GM18502 (cell line): ENCODE measurements around the gene KASH5.
A peak's percentile ranks its signal among the peaks of the same experiment; 100 is the strongest.
"Not testable (repeated sequence)": the region's sequence is repeated elsewhere in the genome, so short reads cannot be mapped to it uniquely, and the experiment has no call there.

Experiments used
- ATAC-seq: cut with Tn5 transposase; IDR thresholded peaks from one replicate; pipeline ENCODE4 v1.9.1; 2021; ENCODE audit warnings: mild to moderate bottlenecking; ENCODE audit not compliant: unreplicated experiment, poor library complexity

The KASH5 gene

DNA sequence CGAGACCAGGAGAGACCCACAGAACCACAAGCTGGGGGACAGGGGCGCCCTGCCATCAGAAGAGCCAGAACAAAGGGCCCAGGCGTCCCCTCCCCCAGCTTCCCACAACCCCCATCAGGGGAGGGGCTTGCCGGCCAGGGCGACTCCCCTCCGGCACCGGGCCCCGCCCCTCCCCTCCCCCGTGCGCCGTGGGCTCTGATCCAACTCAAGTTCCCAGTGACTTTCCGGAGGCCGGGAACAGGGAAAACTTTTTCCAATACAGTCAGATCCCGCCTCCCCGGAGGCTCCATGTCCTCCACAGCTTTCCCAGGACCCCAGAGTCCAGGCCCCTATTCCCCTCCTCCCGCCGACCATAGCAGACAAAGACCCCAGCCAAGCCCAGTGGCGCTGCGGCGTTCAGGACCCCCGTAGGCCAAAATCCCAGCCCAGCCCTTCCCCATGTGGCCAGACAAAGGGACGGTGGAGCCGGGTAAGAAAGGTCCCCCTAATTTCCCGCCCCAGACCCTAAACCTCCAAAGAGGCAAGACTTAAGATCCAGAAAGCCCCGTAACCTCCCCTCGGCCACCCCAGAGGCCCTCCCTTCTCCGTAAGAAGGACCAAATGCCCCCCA is 26.5 kb upstream of the KASH5 start:
- no peak for ATAC-seq

DNA sequence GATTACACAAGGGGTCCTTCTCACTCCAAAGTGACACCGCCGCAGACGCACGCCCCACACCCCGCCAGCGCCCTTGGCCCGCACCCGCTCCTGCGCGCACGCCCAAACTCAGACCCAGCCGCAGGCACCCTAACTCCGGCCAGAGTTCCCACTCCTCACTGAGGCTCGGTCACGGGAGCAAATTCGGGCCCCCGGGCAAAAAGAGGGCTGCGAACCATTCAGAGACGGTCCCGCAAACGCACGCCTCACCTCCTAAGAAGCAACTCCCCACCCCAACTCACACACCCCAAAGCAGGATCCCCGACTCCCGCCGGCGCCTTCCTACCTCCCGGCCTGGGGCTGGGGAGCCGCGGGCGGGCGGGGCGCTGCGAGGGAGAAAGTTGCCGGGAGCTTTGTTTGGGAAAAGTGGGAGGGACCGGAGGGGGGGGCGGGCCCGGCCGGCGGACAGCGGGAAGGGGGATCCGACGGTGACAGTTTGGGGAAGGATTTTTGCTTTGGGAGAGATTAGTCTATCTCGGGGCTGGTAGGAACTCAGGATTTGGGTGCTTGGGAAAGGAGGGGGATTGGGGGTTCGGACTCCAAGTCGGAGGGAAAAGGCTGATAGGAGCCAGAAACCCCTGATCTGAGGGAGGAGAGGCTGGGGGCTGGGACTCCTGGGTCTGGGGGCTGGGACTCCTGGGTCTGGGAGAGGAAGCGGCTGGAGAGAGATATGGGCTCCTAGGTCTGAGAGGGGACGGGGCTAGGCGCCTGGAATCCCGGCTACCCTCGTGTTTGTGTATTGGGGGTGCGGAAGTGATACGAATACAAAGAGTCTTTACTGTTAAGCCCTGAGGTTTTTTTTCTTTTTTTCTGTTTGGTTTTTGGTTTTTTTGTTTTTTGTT is 25.8 kb upstream of the KASH5 start, which contains the start of gene TEAD2:
Gene TEAD2, minus strand, starts transcription at position 369 of the 881 bp plus-strand sequence. CDS start 2,341 bp downstream, outside the sequence.
- ATAC-seq, result no peak

DNA sequence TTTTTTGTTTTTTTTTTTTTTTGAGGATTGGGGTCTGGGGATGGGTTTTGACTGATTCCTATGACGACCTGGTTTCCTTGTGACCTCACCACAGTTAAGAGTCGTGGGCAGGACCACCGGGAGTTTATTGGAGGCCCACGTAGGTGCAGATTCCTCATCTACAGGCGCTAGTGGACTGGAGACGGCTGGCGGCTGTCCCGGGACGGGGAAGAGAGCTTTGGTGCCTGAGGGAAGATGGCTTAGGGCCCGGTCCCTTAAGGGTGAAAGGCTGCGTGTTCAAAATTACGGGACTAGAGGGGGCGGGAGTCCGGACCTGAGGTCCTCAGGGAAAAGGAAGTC is 25.2 kb upstream of the KASH5 start:
- ATAC-seq, result no peak

DNA sequence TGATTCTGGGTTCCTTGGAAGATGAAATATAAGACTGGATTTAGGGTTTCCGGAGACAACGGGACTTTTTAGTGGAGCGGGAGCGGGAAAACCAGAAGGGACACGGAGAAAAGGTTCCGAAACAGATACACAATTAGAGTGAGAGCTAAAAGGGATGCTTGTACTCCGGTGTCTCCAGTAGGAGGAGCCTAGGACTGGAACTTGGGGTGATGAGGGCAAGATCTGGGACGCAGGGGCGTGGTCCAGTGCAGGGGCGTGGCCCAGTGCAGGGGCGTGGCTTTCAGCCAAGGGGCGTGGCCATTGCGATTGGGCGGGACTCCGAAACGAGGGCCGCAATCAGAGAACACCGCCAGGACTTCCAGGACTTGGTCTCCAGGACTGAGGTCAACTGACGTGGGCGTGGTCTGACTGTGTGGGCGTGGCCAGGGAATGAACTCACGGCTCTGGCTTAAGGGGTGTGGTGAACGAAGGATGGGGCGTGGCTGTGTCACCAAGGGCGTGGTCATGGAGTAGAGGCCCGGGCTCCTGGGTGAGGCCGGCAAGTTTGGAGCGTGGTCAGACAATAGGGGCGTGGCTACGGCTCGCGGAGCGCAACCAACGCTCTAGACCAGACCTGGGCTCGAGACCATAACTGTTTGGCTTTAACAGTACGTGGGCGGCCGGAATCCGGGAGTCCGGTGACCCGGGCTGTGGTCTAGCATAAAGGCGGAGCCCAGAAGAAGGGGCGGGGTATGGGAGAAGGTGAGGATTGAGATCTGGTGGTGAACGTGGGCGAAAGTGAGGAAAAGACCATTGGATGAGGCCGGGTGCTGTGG is 24.6 kb upstream of the KASH5 start, which contains the start of gene DKKL1:
Gene DKKL1, plus strand, starts transcription at position 610 of the 815 bp plus-strand sequence. Its CDS starts 122 bp downstream, at position 732.
- ATAC-seq, result peak; percentile 70

DNA sequence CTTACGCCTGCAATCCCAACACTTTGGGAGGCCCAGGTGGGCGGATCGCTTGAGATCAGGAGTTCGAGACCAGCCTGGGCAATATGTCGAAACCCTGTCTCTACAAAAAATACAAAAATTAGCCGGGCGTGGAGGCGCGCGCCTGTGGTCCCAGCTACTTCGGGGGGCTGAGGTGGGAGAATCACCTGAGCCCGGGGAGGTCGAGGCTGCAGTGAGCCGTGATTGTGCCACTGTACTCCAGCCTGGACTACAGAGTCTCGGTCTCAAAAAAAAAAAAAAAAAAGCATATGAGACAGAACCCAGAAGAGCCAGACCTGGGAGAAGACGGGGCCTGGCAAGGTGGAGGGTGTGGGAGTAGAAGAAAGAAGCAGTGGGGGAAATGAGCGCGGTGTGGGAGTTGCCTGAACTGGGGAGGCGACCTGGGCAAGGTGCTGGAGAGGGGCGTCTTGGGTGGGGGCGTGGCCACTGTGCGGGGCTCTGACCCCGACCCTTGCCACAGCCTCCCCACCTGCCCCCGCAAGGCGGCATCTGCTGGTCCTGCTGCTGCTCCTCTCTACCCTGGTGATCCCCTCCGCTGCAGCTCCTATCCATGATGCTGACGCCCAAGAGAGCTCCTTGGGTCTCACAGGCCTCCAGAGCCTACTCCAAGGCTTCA is 23.8 kb upstream of the KASH5 start:
- ATAC-seq, result no peak

DNA sequence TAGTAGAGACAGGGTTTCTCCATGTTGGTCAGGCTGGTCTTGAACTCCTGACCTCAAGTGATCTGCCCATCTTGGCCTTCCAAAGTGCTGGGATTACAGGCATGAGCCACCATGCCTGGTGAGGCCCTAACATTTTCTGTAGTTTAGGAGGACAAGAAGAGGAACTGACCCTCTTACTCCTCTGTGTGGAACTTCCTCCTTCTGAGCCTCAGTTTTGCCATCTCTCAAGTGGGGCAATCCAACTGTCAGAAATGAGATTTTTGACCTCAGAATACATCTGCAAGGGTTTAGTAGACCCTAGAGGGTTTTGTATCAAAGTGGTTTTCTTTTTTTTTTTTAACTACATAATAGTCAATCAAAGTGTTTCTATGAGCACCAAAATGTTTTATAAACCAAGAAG is 21.9 kb upstream of the KASH5 start:
- no peak for ATAC-seq

DNA sequence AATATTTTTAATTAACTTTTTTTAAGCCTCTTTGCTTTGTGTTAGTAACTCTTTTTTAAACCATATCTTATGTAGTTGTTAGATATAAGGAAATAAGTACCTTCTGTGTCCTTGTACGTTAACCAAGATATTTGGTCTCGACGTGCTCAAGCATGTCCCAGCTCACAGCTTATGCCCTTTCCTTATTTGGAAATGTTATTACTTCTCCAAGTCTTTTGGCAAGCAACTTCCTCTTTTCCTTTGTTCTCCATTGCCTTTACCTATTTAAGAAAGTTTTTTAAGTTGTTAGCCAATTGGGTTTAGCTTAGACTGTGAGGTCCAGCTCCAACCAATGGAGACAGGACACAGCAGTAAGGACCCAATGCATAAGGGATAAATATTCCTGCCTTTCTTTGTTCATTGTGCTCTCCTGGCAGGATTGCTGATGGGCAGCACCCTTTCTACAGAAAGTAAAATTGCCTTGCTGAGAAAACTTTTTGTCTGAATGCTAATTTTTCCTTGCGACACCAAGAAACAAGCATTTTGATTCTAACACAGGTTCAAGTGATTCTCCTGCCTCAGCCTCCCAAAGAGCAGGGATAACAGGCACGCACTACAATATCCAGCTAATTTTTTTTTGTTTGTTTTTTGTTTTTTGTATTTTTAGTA is 19.2 kb upstream of the KASH5 start:
- ATAC-seq, result no peak

DNA sequence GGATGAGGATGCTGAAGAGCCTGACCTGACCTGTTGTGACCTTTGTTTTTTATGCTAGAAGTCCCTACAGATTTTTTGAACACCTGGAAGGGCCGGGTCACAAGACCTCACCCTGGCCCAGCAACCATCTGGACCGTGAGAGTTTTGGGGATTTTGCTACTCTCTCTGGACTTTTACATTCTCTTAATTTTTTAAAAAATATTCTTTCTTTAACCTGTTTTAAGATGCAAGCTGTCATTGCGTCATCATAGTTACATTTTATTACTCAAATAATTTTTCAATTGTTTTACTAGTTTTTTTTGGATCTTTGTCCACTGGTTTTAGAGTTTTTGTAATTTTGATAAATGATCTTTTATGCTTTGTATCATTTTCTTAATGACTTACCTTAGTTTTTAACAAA is 16.9 kb upstream of the KASH5 start:
- ATAC-seq, result no peak

DNA sequence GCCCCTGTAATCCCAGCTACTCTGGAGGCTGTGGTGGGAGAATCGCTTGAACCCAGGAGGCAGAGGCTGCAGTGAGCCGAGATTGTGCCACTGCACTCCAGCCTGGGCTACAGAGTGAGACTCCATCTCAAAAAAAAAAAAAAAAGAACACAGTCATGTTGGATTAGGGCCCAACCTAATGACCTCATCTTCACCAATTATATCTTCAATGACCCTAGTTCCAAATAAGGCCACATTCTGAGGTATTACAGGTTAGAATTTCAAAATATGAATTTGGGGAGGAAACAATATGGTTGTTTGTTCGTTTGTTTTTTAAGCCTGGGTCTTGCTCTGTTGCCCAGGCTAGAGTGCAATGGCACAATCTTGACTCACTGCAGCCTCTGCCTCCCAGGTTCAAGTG is 14.9 kb upstream of the KASH5 start:
- not testable (repeated sequence) for ATAC-seq

DNA sequence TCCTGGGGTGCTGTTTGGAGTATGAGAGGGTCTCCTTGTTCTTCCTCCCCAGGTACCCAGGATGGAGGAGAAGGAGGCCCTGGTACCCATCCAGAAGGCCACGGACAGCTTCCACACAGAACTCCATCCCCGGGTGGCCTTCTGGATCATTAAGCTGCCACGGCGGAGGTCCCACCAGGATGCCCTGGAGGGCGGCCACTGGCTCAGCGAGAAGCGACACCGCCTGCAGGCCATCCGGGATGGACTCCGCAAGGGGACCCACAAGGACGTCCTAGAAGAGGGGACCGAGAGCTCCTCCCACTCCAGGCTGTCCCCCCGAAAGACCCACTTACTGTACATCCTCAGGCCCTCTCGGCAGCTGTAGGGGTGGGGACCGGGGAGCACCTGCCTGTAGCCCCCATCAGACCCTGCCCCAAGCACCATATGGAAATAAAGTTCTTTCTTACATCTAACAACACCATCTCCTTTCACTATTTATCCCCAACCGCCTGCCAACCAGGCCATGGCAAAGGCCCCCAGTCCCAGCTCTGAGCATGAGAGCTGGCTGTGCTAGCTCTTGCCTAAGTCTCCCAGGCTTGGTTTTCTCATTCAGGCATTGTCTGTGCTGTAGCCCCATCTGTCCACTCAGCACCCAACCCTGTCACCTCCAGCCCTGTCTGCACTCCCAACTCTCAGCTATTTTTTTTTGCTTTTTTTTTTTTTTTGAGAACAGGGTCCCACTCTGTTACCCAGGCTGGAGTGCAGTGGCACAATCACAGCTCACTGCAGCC is 13.2 kb upstream of the KASH5 start:
- ATAC-seq, result no peak

DNA sequence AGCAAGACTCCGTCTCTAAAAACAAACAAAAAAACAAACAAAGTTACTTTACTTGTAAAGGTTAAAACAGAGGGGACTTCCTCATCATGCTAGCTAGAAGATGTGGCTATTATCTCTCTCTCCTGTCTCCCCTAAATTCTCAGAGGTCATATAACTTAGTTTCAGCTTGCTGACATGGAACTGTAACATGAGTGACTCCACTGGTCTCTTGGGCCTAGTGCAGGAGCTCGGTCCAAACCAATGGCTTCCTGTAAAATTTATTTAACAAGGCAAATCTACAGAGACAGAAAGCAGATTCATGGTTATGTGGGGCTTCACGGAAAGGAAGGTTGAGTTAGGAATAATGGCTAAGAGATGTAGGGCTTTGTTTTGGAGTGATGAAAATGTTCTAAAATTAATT is 9.5 kb upstream of the KASH5 start:
- no peak for ATAC-seq

DNA sequence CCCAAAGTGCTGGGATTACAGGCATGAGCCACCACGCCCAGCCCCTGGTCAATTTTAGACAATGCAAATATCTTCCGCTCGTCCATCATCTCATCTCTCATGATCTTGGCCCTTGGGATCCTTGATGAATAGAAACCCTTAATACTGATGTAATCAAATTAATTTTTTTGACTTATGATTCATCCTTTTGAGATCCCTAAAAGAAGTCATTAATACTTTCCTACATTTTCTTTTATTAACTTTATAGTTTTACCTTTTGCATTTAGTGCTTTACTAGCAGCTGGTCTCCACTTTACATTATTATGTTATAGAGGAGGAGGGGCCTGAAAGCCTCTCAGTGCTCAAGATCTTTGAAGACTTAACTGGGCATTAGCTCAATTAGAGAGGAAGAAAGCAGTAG is 7.7 kb upstream of the KASH5 start:
- no peak for ATAC-seq

DNA sequence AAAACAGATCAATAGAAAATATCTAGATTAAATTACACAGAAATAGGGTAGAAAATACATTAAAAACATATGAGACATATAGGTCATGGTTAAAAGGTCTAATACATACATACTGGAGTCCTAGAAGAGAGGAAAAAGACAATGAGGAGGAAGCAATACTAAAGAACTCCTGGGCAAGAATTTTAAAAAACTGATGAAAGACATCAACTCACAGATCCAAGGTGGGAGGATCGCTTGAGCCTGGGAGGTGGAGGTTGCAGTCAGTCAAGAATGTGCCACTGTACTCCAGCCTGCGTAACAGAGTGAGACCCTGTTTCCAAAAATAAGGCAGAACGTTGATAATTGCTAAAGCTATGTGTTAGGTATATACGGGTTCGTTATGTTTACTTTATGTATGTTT is 5.4 kb upstream of the KASH5 start:
- no peak for ATAC-seq

DNA sequence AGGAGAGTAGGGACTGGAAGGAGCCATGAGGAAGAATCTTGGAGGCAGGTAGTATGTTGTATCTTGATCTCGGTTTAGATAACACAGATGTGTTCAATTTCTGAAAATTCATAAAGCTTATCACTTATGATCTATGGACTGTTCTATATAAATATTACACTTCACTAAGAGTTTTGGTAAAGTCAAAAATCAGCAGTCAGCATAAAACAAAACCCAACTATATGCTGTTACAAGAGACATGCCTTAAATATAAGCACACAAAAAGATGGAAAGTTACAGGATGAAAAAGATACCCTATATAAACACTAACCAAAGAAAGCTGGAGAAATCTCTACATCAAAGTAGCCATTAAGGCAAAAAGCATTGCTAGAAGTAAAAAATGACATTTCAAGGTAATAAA is 4.5 kb upstream of the KASH5 start:
- ATAC-seq, result no peak

DNA sequence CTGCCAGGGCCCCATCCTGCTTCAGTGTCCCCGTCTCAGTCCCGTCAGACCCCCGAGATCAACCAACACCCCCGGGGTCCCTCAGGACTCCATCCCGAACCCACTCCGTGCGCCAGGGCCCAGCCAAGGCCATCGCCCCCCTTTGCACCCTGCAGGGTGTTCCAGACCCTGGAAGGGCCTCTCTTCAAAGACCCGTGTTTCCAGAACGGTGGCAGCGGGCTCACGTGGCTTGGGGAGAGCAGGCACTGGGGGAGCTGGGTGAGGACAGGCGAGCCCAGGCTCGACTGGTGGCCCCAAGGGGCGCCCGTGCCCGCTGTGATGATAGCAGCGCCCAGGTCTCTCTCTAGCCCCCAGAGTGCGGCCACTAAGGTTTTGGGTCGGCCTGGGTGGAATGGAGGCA is 1.4 kb downstream of the KASH5 start:
- ATAC-seq, result no peak

DNA sequence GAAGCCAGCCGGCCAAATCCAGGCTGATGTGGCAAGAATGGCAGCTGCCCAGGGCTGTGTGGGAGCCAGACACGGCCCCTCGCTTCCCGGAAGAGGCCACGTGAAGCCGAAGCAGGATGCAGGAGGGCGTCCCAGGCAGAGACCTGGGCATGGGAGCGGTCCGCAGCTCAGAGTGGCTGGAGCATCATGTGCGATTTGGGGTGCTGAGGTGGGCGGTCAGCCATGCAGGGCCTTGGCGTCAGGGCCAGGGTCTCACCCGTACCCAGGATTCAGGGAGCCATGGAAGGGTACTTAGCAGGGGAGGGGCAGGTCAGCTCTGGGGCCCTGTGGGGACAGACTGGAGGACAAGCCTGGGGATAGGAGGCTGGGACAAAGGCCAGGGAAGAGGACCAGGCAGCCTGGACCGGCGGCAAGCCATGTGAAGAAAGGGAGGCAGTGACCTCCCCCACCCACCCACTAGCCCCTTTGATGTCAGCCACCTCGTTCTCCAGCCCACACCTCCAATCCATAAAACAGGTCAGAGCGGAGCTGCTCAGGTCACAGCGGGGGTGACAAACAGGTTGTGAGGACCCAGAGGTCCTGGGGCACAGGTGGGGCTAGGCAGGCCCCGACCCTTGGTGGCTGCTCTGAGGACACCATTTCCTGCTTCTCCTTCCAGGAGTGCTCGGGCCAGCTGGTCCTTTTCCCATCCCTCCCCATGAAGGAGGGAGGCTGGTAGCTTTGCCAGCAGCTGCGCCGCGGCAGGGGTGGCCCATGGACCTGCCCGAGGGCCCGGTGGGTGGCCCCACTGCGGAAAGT is 2.3 kb downstream of the KASH5 start:
- no peak for ATAC-seq

DNA sequence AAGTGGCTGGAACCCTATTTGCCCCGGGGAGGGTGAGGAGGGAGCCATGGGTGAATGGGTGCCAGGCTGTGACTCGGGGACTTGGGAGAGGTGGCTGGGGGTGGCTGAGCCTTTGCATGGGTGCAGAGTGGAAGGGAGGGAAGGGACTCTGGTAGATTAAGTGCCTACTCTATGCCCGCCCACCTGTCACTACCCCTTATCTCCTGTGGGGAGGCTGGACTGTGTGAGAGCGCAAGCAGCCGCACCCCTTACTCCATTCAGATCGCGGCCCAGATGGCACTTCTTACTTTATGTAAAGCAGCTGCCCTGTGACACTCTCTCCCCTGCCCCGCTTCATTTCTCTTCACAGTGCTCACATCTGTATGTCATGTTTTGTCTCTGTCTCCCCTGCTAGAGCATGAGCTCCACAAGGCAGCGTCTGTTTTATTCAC is 2.9 kb downstream of the KASH5 start:
- ATAC-seq, result no peak

DNA sequence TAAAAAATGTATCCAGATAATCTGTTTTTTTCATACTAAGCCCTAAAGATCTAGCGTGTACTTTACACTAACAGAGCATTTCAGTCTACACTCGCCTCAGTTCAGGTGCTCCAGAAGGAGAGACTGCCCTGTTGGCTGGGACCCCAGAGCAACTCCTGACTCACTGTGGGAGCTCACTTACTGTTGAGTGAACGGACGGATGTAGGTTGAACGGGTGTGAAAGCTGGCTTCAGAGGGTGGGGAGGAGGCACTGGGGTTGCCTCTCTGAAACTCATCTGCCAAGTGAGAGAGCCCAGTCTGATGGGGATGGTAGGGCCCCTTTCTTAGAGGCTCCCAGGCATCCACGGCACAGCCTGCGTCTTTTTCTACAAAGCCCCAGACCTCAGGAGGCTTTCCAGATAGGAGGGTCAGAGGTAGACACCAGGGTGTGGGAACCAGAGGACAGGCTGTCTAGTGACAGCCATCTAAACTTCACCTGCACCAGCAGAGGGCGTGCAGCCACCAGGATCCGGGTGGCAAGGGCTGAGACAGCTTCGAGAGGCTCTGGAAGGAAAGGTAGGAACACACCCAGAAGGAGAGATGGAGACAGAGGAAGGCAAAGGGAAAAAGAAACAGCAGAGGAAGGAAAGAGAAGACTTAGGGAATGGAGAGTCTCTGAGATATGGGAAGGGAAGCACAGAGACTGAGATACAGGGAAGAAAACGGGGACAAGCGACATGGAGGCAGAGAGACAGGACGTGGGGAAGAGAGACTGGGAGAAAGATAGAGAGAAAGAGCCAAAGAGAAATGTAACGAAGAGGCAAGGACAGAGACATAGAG is 3.7 kb downstream of the KASH5 start:
- no peak for ATAC-seq
